ENCODE measurements around the gene COCH.

Gene COCH

DNA sequence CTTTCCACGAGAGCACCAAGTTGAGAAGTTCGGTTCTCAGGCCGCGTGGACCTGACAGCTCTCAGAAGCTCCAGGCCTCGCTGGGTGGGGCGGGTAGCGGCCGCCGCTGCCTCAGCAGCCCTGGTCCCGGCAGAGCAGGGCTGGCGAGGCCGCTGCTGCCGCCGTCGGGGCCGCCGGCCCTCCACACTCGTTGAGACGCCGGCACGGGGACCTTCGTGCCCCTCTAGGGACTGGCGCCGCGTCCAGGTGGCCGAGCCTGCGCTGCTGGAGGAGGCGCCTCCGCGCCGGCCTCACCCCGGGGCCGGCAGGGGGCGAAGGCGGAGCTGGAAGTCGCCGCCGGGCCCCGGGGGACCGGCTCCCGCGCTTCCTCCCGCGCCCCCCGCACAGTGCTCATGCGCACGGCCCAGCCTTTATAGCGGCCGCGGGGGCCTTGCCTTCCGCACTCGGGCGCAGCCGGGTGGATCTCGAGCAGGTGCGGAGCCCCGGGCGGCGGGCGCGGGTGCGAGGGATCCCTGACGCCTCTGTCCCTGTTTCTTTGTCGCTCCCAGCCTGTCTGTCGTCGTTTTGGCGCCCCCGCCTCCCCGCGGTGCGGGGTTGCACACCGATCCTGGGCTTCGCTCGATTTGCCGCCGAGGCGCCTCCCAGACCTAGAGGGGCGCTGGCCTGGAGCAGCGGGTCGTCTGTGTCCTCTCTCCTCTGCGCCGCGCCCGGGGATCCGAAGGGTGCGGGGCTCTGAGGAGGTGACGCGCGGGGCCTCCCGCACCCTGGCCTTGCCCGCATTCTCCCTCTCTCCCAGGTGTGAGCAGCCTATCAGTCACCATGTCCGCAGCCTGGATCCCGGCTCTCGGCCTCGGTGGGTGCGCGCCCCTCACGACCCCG, at the start of gene COCH:
COCH (plus strand) TSS at position 440 of the 879 bp plus-strand sequence; CDS start at position 820, 380 bp downstream.
- peak; percentile 92 for DNase-seq (ENCODE audit: low read depth)
- H3K4me3 ChIP-seq (ENCODE audit: low read depth, low read length): peak within 1 kb of the TSS; percentile 78
- TF ChIP-seq, protein P1, sequence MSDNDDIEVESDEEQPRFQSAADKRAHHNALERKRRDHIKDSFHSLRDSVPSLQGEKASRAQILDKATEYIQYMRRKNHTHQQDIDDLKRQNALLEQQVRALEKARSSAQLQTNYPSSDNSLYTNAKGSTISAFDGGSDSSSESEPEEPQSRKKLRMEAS (IDR thresholded peaks at IDR 0.05; ENCODE audit: low read depth, low read length): peak; percentile 61
- TF ChIP-seq CTCF (IDR thresholded peaks at IDR 0.05; ENCODE audit: low read depth, low read length): peak; percentile 13
- no peak; the same call in 1 of the 2 replicates for TF ChIP-seq MYC (IDR thresholded peaks at IDR 0.05; ENCODE audit: low read depth, low read length)
- peak; percentile 91 for TF ChIP-seq POLR2A (IDR thresholded peaks at IDR 0.05; ENCODE audit: extremely low read depth, insufficient read length)

DNA sequence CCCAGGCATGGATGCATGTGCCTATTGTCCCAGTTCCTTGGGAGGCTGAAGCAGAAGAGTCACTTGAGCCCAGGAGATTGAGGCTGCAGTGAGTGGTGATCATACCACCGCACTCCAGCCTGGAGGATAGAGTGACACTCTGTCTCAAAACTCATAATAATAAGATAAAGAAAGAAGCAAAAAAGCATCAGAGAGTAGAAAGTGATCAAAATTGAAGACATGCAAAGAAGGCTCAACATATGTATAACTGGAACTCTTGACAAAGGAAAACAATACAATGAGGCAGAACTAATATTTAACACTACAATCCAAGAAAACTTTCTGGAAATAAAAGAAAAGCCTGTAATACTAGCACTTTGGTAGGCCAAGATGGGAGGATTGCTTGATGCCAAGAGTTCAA, 48.3 kb upstream of the COCH start:
- TF ChIP-seq MYC (IDR thresholded peaks at IDR 0.05; ENCODE audit: low read depth, low read length): no peak
- no peak for TF ChIP-seq CTCF (IDR thresholded peaks at IDR 0.05; ENCODE audit: low read depth, low read length)
- TF ChIP-seq, protein P1 (IDR thresholded peaks at IDR 0.05; ENCODE audit: low read depth, low read length): no peak
- TF ChIP-seq POLR2A (IDR thresholded peaks at IDR 0.05; ENCODE audit: extremely low read depth, insufficient read length): no peak
- DNase-seq (ENCODE audit: low read depth): no peak
- H3K4me3 ChIP-seq (ENCODE audit: low read depth, low read length): no peak overlapping the region

GRCh38 chr14:30829853-30830252, 44.5 kb upstream of the COCH start:
- H3K4me3 ChIP-seq (ENCODE audit: low read depth, low read length): no peak overlapping the region
- TF ChIP-seq MYC (IDR thresholded peaks at IDR 0.05; ENCODE audit: low read depth, low read length) (no peak), POLR2A (IDR thresholded peaks at IDR 0.05; ENCODE audit: extremely low read depth, insufficient read length) (no peak), CTCF (IDR thresholded peaks at IDR 0.05; ENCODE audit: low read depth, low read length) (no peak)
- TF ChIP-seq, protein P1 (IDR thresholded peaks at IDR 0.05; ENCODE audit: low read depth, low read length): no peak
- no peak for DNase-seq (ENCODE audit: low read depth)

- TF ChIP-seq POLR2A (IDR thresholded peaks at IDR 0.05; ENCODE audit: extremely low read depth, insufficient read length) (no peak), MYC (IDR thresholded peaks at IDR 0.05; ENCODE audit: low read depth, low read length) (no peak), CTCF (IDR thresholded peaks at IDR 0.05; ENCODE audit: low read depth, low read length) (no peak)
- TF ChIP-seq, protein P1 (IDR thresholded peaks at IDR 0.05; ENCODE audit: low read depth, low read length): no peak
- no peak for DNase-seq (ENCODE audit: low read depth)
- no peak overlapping the region for H3K4me3 ChIP-seq (ENCODE audit: low read depth, low read length)
Observed at GRCh38 chr14:30834353-30834752, 40.0 kb upstream of the COCH start.

- no peak for DNase-seq (ENCODE audit: low read depth)
- TF ChIP-seq CTCF (IDR thresholded peaks at IDR 0.05; ENCODE audit: low read depth, low read length): no peak
- no peak for TF ChIP-seq MYC (IDR thresholded peaks at IDR 0.05; ENCODE audit: low read depth, low read length)
- no peak for TF ChIP-seq POLR2A (IDR thresholded peaks at IDR 0.05; ENCODE audit: extremely low read depth, insufficient read length)
- TF ChIP-seq, protein P1 (IDR thresholded peaks at IDR 0.05; ENCODE audit: low read depth, low read length): no peak
- no peak overlapping the region for H3K4me3 ChIP-seq (ENCODE audit: low read depth, low read length)
Observed at GRCh38 chr14:30838351-30838750, 36.0 kb upstream of the COCH start.

All from NB4 (cell line).